AG08395 (cell line): Measurements from ENCODE around the gene TMEM108.
A peak's percentile ranks its signal among the peaks of the same experiment; 100 is the strongest.

Experiments used
- DNase-seq: peaks from one replicate; pipeline ENCODE4 v3.0.0; 2012; ENCODE audit warnings: mixed read lengths, low spot score

TMEM108 gene

GRCh38 chr3:133386876-133387275 is 348.7 kb downstream of the TMEM108 start:
- DNase-seq, result no peak

- DNase-seq, result no peak
Observed at GRCh38 chr3:133387341-133387740, 349.1 kb downstream of the TMEM108 start.

- DNase-seq, result no peak
Observed at GRCh38 chr3:133388696-133389395, 350.7 kb downstream of the TMEM108 start.

GRCh38 chr3:133390715-133391114 is 352.5 kb downstream of the TMEM108 start:
- no peak for DNase-seq

- no peak for DNase-seq
Observed at GRCh38 chr3:133393204-133393603, 355.0 kb downstream of the TMEM108 start.

- no peak for DNase-seq
Observed at GRCh38 chr3:133393691-133394474, 355.7 kb downstream of the TMEM108 start.

GRCh38 chr3:133394561-133395311 is 356.5 kb downstream of the TMEM108 start:
- no peak for DNase-seq

GRCh38 chr3:133396906-133397305 is 358.7 kb downstream of the TMEM108 start:
- no peak for DNase-seq

GRCh38 chr3:133400006-133400515 is 361.9 kb downstream of the TMEM108 start, which contains the start of gene BFSP2:
Gene BFSP2, plus strand, starts transcription at chr3:133400056. Its CDS starts 28 bp downstream, at chr3:133400084.
- DNase-seq, result no peak

GRCh38 chr3:133401374-133402135 is 363.4 kb downstream of the TMEM108 start:
- DNase-seq, result no peak

- DNase-seq, result no peak
Observed at GRCh38 chr3:133404920-133405319, 366.7 kb downstream of the TMEM108 start.

- DNase-seq, result no peak
Observed at GRCh38 chr3:133408366-133408765, 370.2 kb downstream of the TMEM108 start.

- DNase-seq, result peak; percentile 69
Observed at GRCh38 chr3:133408961-133409360, 370.8 kb downstream of the TMEM108 start.

- DNase-seq, result no peak
Observed at GRCh38 chr3:133410191-133410892, 372.2 kb downstream of the TMEM108 start.

GRCh38 chr3:133412183-133413132 is 374.3 kb downstream of the TMEM108 start:
- peak; percentile 53 for DNase-seq

GRCh38 chr3:133413161-133414020 is 375.2 kb downstream of the TMEM108 start:
- DNase-seq, result peak; percentile 22

GRCh38 chr3:133414021-133414392 is 375.8 kb downstream of the TMEM108 start:
- no peak for DNase-seq

GRCh38 chr3:133418361-133418760 is 380.2 kb downstream of the TMEM108 start:
- DNase-seq, result no peak
